ENCODE measurements around the gene CAND1.

GRCh38 chr12:67287311-67287710, 18.2 kb downstream of the CAND1 start:
- TF ChIP-seq POLR2A (IDR thresholded peaks at IDR 0.05) (no peak), CTCF (IDR thresholded peaks at IDR 0.05) (no peak)

All from testis (tissue), 2 donors.